Uterus (tissue), 4 donors: ENCODE data around the gene LEMD1. TPM values are rescaled to one million over a fixed set of nuclear protein-coding genes. Genes with fewer than 3 reads are reported as not detected.

Experiments
- DNase-seq, 2 donors: peaks; one replicate each; pipeline ENCODE4 v3.0.0-alpha.2; 2019 to 2020
- H3K27ac ChIP-seq, 2 donors: fragments of 200-600 bp; sonication (generic); 1 replicate in 1 of 2; 2 replicates in 1 of 2; pipeline ENCODE4 v1.5.1; 2016 to 2018
- H3K27me3 ChIP-seq, 2 donors: fragments of 200-600 bp; sonication (generic); one replicate each; pipeline ENCODE4 v1.5.1; 2018 to 2019; ENCODE audit warnings: control low read depth in 1 of 2
- H3K36me3 ChIP-seq, 2 donors: fragments of 200-600 bp; sonication (generic); one replicate each; pipeline ENCODE4 v1.5.1; 2019; ENCODE audit warnings: control low read depth in 1 of 2
- H3K4me1 ChIP-seq, 2 donors: fragments of 200-600 bp; sonication (generic); one replicate each; pipeline ENCODE4 v1.5.1; 2018 to 2019; ENCODE audit warnings: control low read depth in 1 of 2
- H3K4me3 ChIP-seq, 2 donors: fragments of 200-600 bp; sonication (generic); 1 replicate in 1 of 2; 2 replicates in 1 of 2; pipeline ENCODE4 v1.5.1; 2018 to 2019; ENCODE audit warnings: mild to moderate bottlenecking in 1 of 2
- H3K9me3 ChIP-seq, 2 donors: fragments of 200-600 bp; sonication (generic); one replicate each; pipeline ENCODE4 v1.5.1; 2019; ENCODE audit warnings: control low read depth in 1 of 2
- CTCF ChIP-seq, 4 experiments: fragments of 200-600 bp in 2 of 4; fragments of 450-650 bp in 2 of 4; sonication (generic) in 2 of 4; IDR thresholded peaks; one replicate each; pipeline ENCODE4 v1.5.1; 2016 to 2019; ENCODE audit warnings: antibody characterized with exemption in 4 of 4, mild to moderate bottlenecking in 2 of 4, moderate library complexity in 1 of 4
- POLR2A ChIP-seq, 2 donors: fragments of 450-650 bp; IDR thresholded peaks; one replicate each; pipeline ENCODE4 v1.6.1; 2016; ENCODE audit warnings: antibody characterized with exemption in 2 of 2, mild to moderate bottlenecking in 1 of 2, moderate library complexity in 1 of 2
- intact Hi-C: fragments of 100-400 bp; cut with DNase I; formaldehyde crosslinking; loops from one replicate; pipeline ENCODE4 v1.15.1; 2023; ENCODE audit warnings: low total_unique reads
- microRNA counts, 2 donors: library from miRNA; unstranded; fragments of <30 nt; microRNA quantifications; one replicate each; lab custom pipeline; 2016 to 2017
- microRNA-seq: library from miRNA; unstranded; fragments of <30 nt; microRNA quantifications from one replicate; pipeline ENCODE4, GENCODE V29; 2016; ENCODE audit warnings: borderline microRNAs expressed, borderline replicate concordance
- small RNA-seq: library from RNA; depleted of rRNA; stranded (forward); fragments of <200 nt; gene quantifications from one replicate; pipeline ENCODE3, GENCODE V24; 2016
- total RNA-seq, 4 donors: library from RNA; depleted of rRNA in 3 of 4; stranded (reverse); fragments of >200 nt in 3 of 4; gene quantifications; one replicate each; pipeline versions ENCODE4 v1.1.0 to v1.2.4, GENCODE V29; 2014 to 2023
- donor health status: DM: yes; HTN: yes; CAD: no.

Gene LEMD1
- total RNA-seq, 4 donors from 2014 or later: 1.6 to 1.8 TPM; not detected in 2

GRCh38 chr1:205332015-205332791 lies 89.7 kb downstream of the LEMD1 start:
- H3K36me3 ChIP-seq: no peaks in the 10 kb centered on the region
- no peaks in the 10 kb centered on the region for H3K4me1 ChIP-seq
- no peaks in the 10 kb centered on the region for H3K9me3 ChIP-seq
- TF ChIP-seq CTCF (IDR thresholded peaks at IDR 0.05) (no peak), POLR2A (IDR thresholded peaks at IDR 0.05) (no peak)
- H3K27me3 ChIP-seq: no peaks in the 10 kb centered on the region
- no peak for DNase-seq
- no peak overlapping the region for H3K4me3 ChIP-seq
- intact Hi-C loops: no loop called here
- H3K27ac ChIP-seq: no peak overlapping the region

MicroRNAs encoded within 50 kb of the gene (microRNA counts, 767-probe panel; counts per million panel counts)
- microRNA hsa-miR-135b-5p (lab: Ali Mortazavi, UCI): 0 to 1,821 counts per million in 2 donors

Small RNAs within 50 kb of the gene (microRNA-seq; reads per million reads assigned to microRNA genes)
- 3.4 reads per million for gene MIR135B

Small RNAs within 50 kb of the gene (small RNA-seq; reads per million reads assigned to genes)
- not detected for gene MIR135B
- gene SNRPGP10: not detected

Other genes starting within 250 kb of the LEMD1 start
- gene DSTYK, start 210.4 kb downstream of the LEMD1 start, total RNA-seq: 10 to 100 TPM in 2 of 4 donors, 1 to 10 TPM in 2; 7.9 to 26.9 (median 14.4) TPM
- 1 to 10 TPM; 2.4 to 6.1 (median 5.3) TPM for gene TMCC2, start 194.1 kb downstream of the LEMD1 start, total RNA-seq
- gene NUAK2, start 100.3 kb downstream of the LEMD1 start, total RNA-seq: 1 to 10 TPM in 2 of 4 donors, under 1 TPM in 1, not detected in 1; 0.73 to 2.0 (median 1.5) TPM
- gene KLHDC8A, start 65.1 kb downstream of the LEMD1 start, total RNA-seq: 10 to 100 TPM in 1 of 4 donors, 1 to 10 TPM in 1, under 1 TPM in 1, not detected in 1; 0.88 to 14.1 (median 7.5) TPM
- gene BLACAT1, start 34.0 kb upstream of the LEMD1 start, total RNA-seq: 1 to 10 TPM in 1 of 4 donors, under 1 TPM in 1, not detected in 2; 0.52 to 1.0 TPM
- 10 to 100 TPM in 2 of 4 donors, 1 to 10 TPM in 2; 4.1 to 28.2 (median 8.5) TPM for gene CDK18, start 82.6 kb upstream of the LEMD1 start, total RNA-seq
- gene ELK4, start 210.0 kb upstream of the LEMD1 start, total RNA-seq: 10 to 100 TPM; 17.9 to 97.7 (median 26.7) TPM